NB4 (cell line): ENCODE measurements around the gene CCDC126.

Experiments
- MYC ChIP-seq: IDR thresholded peaks from 2 replicates; pipeline ENCODE4 v1.6.1; 2011; ENCODE audit warnings: low read depth, low read length
- POLR2A ChIP-seq: IDR thresholded peaks from 2 replicates; pipeline ENCODE4 v1.6.1; 2011; ENCODE audit warnings: mild to moderate bottlenecking; ENCODE audit not compliant: insufficient read length; ENCODE audit errors: extremely low read depth
- TF ChIP-seq, protein P1 (sequence below): IDR thresholded peaks from one replicate; pipeline ENCODE4 v1.5.1; 2012; ENCODE audit warnings: low read depth, low read length
- TF ChIP-seq, protein P2 (sequence below): IDR thresholded peaks from 2 replicates; pipeline ENCODE4 v1.6.1; 2011; ENCODE audit warnings: low read depth, low read length

DNA sequence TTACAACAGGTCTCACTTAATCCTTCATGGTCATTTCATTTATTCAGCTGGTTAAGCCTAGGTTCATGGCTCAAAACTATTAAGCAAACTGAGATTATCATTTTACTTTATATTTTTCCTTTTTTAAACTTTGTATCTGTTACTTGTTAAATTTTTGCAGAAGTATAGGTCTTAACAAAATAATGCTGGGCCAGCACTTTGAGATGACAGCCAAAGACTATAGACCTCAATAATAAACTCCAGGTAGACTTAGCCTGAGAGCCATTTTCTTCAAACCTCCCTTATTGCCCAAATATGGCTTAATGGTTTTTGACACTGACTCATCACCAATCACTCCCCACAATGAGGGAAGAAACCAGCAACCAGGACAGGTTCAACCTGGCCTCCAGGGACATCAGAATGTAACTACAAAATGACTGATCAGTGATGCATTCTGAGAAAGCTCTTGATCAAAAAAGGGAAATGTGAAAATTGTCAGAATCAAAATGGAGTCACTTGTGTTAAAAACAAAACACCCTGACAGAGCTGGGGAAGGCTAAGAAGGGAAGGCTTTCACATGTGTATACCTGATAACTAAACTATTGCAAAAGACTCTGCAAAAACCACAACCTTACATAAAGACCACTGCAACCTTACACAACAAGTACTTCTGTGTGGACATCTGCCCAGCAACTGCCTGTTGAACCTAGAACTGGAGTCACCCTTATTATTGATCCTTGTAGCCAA lies 2.1 kb upstream of the CCDC126 start:
- TF ChIP-seq, protein P1, sequence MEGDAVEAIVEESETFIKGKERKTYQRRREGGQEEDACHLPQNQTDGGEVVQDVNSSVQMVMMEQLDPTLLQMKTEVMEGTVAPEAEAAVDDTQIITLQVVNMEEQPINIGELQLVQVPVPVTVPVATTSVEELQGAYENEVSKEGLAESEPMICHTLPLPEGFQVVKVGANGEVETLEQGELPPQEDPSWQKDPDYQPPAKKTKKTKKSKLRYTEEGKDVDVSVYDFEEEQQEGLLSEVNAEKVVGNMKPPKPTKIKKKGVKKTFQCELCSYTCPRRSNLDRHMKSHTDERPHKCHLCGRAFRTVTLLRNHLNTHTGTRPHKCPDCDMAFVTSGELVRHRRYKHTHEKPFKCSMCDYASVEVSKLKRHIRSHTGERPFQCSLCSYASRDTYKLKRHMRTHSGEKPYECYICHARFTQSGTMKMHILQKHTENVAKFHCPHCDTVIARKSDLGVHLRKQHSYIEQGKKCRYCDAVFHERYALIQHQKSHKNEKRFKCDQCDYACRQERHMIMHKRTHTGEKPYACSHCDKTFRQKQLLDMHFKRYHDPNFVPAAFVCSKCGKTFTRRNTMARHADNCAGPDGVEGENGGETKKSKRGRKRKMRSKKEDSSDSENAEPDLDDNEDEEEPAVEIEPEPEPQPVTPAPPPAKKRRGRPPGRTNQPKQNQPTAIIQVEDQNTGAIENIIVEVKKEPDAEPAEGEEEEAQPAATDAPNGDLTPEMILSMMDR = no peak
- TF ChIP-seq POLR2A (no peak), MYC (no peak; the same call in 1 of the 2 replicates)
- TF ChIP-seq, protein P2, sequence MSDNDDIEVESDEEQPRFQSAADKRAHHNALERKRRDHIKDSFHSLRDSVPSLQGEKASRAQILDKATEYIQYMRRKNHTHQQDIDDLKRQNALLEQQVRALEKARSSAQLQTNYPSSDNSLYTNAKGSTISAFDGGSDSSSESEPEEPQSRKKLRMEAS = 0 out of 2 replicates have a peak, but pooled peaks have one; percentile 37
